Measurements from ENCODE around the gene ZC3H6. TPM values are rescaled to one million over a fixed set of nuclear protein-coding genes. Genes with fewer than 3 reads are reported as not detected.
"Not testable (repeated sequence)": the region's sequence is repeated elsewhere in the genome, so short reads cannot be mapped to it uniquely, and the experiment has no call there.

The ZC3H6 gene
- total RNA-seq, 2 experiments from 2014 or later: 15.1 to 15.3 TPM

- intact Hi-C loops (cut with DNase I, micrococcal nuclease): no loop called here
- CTCF ChIA-PET: no interaction called here
- DNase-seq (no peak), ATAC-seq (no peak)
- Mint-ChIP-seq H3K36me3 (ENCODE audit: low read depth) (peaks cover 12% of the 10 kb centered on the region), H3K27ac (no peak overlapping the region), H3K27me3 (no peaks in the 10 kb centered on the region), H3K4me3 (no peak overlapping the region), H3K9me3 (ENCODE audit: low read depth) (no peaks in the 10 kb centered on the region), H3K4me1 (no peaks in the 10 kb centered on the region)
- POLR2A ChIA-PET: no interaction called here
These were observed 47.5 kb downstream of the ZC3H6 start for GRCh38 chr2:112322919-112323318.

DNA sequence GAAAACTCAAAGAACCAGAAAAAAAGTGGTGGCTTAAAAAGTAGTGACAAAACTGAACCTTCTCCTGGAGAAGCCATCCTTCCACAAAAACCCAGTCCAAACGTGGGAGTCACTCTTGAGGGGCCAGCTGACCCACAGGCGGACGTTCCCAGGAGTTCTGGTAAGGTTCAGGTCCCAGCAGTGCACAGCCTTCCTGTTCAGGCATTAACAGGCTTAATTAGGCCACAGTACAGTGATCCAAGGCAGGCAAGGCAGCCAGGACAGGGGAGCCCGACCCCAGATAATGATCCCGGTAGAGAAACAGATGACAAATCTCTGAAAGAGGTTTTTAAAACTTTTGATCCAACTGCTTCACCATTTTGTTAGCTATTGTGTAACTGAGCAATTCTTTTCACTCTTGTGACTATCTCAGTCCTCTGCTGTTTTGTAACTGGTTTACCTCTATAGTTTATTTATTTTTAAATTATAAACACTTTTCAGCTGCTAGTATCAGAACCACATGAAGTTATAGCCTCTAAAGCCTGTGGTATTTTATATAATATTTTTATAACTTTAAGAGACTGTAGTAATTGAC lies 56.8 kb downstream of the ZC3H6 start:
- intact Hi-C loops (cut with DNase I, micrococcal nuclease): no loop called here
- H3K9me3 Mint-ChIP-seq (ENCODE audit: low read depth): no peaks in the 10 kb centered on the region
- H3K4me3 Mint-ChIP-seq: no peak overlapping the region
- H3K27me3 Mint-ChIP-seq: no peaks in the 10 kb centered on the region
- no peak overlapping the region for H3K27ac Mint-ChIP-seq
- no peaks in the 10 kb centered on the region for H3K4me1 Mint-ChIP-seq
- ATAC-seq: no peak
- ChIA-PET CTCF (no interaction called here), POLR2A (no interaction called here)
- no peaks in the 10 kb centered on the region for H3K36me3 Mint-ChIP-seq (ENCODE audit: low read depth)
- no peak for DNase-seq

- H3K27ac Mint-ChIP-seq: no peak overlapping the region
- DNase-seq (no peak), ATAC-seq (no peak)
- intact Hi-C loops (cut with DNase I, micrococcal nuclease): no loop called here
- H3K27me3 Mint-ChIP-seq: no peaks in the 10 kb centered on the region
- H3K9me3 Mint-ChIP-seq (ENCODE audit: low read depth): no peaks in the 10 kb centered on the region
- H3K4me1 Mint-ChIP-seq: no peaks in the 10 kb centered on the region
- CTCF ChIA-PET: interaction anchor here (0.6 to 1.5 kb wide), 6 partner anchors 24 to 549 kb away, joined by 3 to 4 read pairs (median 3); no protein-coding TSS in a partner anchor
- POLR2A ChIA-PET: no interaction called here
- no peak overlapping the region for H3K4me3 Mint-ChIP-seq
- H3K36me3 Mint-ChIP-seq (ENCODE audit: low read depth): no peaks in the 10 kb centered on the region
These were observed 60.2 kb downstream of the ZC3H6 start for GRCh38 chr2:112335600-112335999.

DNA sequence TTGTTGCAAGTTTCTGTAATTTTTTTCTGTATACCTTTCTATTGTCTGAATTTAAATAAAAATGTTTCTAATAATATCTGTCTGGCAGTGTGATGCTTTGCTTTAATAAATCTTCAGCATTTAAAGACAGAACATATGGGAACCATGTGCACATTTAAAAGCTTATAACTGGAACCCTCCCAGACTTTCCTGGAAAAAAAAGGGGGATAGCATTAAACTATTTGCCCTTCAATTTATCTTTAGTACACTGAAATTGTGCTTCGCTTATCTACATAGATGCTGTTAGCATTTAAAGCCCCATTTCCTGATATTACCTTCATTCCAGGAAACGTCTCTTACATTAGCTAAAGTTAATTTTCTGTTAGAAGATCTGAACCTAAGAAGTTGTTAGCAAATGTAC lies 64.6 kb downstream of the ZC3H6 start:
- Mint-ChIP-seq H3K9me3 (ENCODE audit: low read depth) (no peaks in the 10 kb centered on the region), H3K27ac (no peak overlapping the region), H3K4me3 (no peak overlapping the region), H3K4me1 (peaks cover 6% of the 10 kb centered on the region), H3K27me3 (no peaks in the 10 kb centered on the region), H3K36me3 (ENCODE audit: low read depth) (no peaks in the 10 kb centered on the region)
- CTCF ChIA-PET: interaction anchor here (0.7 to 1.0 kb wide), 2 partner anchors 74 to 79 kb away, joined by 3 to 4 read pairs; no protein-coding TSS in a partner anchor
- ATAC-seq (no peak), DNase-seq (no peak)
- POLR2A ChIA-PET: no interaction called here
- intact Hi-C loops (cut with DNase I, micrococcal nuclease): loop anchor here in 1 of 2 experiments (5.0 kb wide), 1 partner anchor 218 kb away; no protein-coding TSS in a partner anchor

GRCh38 chr2:112340475-112341267 lies 65.3 kb downstream of the ZC3H6 start:
- ChIA-PET CTCF (interaction anchor here (1.0 kb wide), 1 partner anchor 80 kb away, joined by 3 read pairs; no protein-coding TSS in a partner anchor), POLR2A (no interaction called here)
- intact Hi-C loops (cut with DNase I, micrococcal nuclease): loop anchor here in 1 of 2 experiments (5.0 kb wide), 1 partner anchor 218 kb away; no protein-coding TSS in a partner anchor
- no peak for DNase-seq
- H3K9me3 Mint-ChIP-seq (ENCODE audit: low read depth): no peaks in the 10 kb centered on the region
- H3K4me1 Mint-ChIP-seq: peaks cover 6% of the 10 kb centered on the region
- H3K4me3 Mint-ChIP-seq: no peak overlapping the region
- no peaks in the 10 kb centered on the region for H3K36me3 Mint-ChIP-seq (ENCODE audit: low read depth)
- no peak overlapping the region for H3K27ac Mint-ChIP-seq
- H3K27me3 Mint-ChIP-seq: no peaks in the 10 kb centered on the region
- ATAC-seq: no peak

DNA sequence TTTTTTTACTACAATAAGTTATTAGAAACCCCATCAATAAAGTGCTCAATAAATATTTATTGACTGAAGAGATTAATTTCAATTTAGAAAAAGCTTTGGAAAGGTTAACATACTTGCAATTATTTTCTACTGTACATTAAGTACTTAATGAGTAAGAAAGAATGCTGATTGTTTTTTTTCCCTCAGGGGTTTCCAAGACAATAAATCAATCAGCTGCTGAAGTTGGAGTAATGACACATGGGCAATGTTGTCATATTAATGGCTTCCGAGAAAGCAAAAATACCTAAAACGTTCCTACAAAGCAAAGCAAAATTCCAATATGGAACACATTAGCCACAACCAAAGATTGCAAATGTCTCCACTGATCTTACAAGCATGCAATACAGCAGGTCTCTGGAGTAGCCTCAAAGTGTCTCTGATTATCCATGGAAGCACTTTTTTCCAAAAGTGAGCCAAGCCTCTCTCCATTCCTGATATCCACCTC lies 66.7 kb downstream of the ZC3H6 start:
- Mint-ChIP-seq H3K4me3 (no peak overlapping the region), H3K36me3 (ENCODE audit: low read depth) (no peaks in the 10 kb centered on the region), H3K9me3 (ENCODE audit: low read depth) (peaks cover 2% of the 10 kb centered on the region), H3K4me1 (peaks cover 6% of the 10 kb centered on the region), H3K27ac (no peak overlapping the region), H3K27me3 (no peaks in the 10 kb centered on the region)
- ATAC-seq (no peak), DNase-seq (no peak)
- intact Hi-C loops (cut with DNase I, micrococcal nuclease): loop anchor here in 1 of 2 experiments (5.0 kb wide), 1 partner anchor 220 kb away; no protein-coding TSS in a partner anchor
- CTCF ChIA-PET: no interaction called here
- POLR2A ChIA-PET: interaction anchor here (0.7 kb wide), 1 partner anchor 108 kb away, joined by 5 read pairs; no protein-coding TSS in a partner anchor

GRCh38 chr2:112343827-112344585 lies 68.6 kb downstream of the ZC3H6 start:
- intact Hi-C loops (cut with DNase I, micrococcal nuclease): loop anchor here in 1 of 2 experiments (5.0 kb wide), 1 partner anchor 222 kb away; no protein-coding TSS in a partner anchor
- Mint-ChIP-seq H3K4me3 (no peak overlapping the region), H3K27ac (no peak overlapping the region), H3K4me1 (peaks cover 6% of the 10 kb centered on the region), H3K9me3 (ENCODE audit: low read depth) (peaks cover 2% of the 10 kb centered on the region), H3K27me3 (no peaks in the 10 kb centered on the region), H3K36me3 (ENCODE audit: low read depth) (no peaks in the 10 kb centered on the region)
- ATAC-seq (peak; percentile 74), DNase-seq (peak; percentile 13)
- POLR2A ChIA-PET: no interaction called here
- CTCF ChIA-PET: interaction anchor here (1.5 to 1.6 kb wide), 2 partner anchors 34 to 85 kb away, joined by 4 read pairs; no protein-coding TSS in a partner anchor

DNA sequence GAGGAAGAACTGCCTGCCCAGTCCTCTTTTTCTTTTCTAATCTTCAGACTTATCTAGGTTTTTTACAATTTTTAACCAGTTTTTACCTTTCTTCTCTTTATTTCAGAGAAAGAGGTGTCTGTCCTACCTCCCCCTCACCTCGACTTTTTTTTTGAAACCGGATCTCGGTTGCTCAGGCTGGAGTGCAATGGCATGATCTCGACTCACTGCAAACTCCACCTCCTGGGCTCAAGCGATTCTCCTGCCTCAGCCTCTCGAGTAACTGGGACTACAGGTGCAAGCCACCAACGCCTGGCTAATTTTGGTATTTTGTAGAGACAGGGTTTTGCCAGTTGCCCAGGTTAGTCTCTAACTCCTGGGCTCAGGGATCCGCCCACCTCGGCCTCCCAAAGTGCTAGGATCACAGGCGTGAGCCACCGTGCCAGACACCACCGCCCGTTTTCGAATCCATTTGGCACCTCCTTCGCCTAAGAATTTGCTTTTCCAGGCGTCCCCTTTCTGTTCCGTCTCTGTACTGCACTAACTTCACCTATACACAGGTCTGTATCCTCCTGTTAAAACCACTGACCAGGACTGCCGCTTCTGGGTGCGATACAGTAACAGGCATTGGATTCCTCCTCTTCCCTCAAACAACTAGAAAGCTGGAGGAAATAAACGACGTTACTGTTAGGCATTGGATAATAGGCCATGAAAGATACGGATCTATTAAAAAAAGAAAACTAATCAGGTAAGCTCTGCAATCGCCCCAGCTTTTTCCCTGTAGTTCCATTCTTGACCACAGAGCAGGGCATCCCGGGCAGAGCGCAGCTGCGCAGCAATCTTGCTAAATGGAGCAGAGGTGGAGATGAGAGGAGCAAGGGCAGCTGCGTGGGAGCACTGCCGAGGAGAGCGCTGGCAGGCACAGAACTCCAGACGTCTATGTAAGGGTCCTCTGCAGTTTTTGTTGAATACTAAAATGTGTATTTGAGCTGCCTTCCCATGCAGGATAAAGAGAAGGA lies 69.9 kb downstream of the ZC3H6 start:
- DNase-seq: no peak
- ChIA-PET CTCF (no interaction called here), POLR2A (no interaction called here)
- Mint-ChIP-seq H3K4me1 (peaks cover 6% of the 10 kb centered on the region), H3K27ac (no peak overlapping the region), H3K9me3 (ENCODE audit: low read depth) (peaks cover 2% of the 10 kb centered on the region), H3K36me3 (ENCODE audit: low read depth) (no peaks in the 10 kb centered on the region), H3K27me3 (no peaks in the 10 kb centered on the region), H3K4me3 (no peak overlapping the region)
- no peak for ATAC-seq
- intact Hi-C loops (cut with DNase I, micrococcal nuclease): no loop called here

DNA sequence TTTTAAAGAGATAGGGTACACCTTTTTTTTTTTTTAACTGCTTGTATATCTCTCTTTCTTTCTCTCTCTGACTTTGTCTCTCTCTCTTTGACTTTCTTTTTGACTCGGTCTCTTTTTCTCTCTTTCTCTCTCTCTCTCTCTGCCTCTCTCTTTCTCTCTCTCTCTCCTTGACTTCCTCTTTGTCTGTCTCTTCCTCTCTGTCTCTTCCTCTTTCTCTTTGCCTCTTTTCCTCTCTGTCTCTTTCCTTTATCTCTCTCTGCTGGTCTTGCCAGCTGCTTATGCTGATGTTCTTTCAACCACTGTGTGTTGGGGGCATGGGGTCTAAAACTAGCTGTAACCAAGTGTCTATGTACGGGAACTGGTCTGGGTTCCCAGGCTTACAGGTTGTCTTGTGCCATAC lies 76.9 kb downstream of the ZC3H6 start:
- H3K4me3 Mint-ChIP-seq; H3K27me3 Mint-ChIP-seq; H3K27ac Mint-ChIP-seq; DNase-seq; POLR2A ChIA-PET; H3K4me1 Mint-ChIP-seq; H3K36me3 Mint-ChIP-seq (ENCODE audit: low read depth); ATAC-seq; intact Hi-C loops (cut with DNase I, micrococcal nuclease); CTCF ChIA-PET; H3K9me3 Mint-ChIP-seq (ENCODE audit: low read depth): not testable (repeated sequence)

DNA sequence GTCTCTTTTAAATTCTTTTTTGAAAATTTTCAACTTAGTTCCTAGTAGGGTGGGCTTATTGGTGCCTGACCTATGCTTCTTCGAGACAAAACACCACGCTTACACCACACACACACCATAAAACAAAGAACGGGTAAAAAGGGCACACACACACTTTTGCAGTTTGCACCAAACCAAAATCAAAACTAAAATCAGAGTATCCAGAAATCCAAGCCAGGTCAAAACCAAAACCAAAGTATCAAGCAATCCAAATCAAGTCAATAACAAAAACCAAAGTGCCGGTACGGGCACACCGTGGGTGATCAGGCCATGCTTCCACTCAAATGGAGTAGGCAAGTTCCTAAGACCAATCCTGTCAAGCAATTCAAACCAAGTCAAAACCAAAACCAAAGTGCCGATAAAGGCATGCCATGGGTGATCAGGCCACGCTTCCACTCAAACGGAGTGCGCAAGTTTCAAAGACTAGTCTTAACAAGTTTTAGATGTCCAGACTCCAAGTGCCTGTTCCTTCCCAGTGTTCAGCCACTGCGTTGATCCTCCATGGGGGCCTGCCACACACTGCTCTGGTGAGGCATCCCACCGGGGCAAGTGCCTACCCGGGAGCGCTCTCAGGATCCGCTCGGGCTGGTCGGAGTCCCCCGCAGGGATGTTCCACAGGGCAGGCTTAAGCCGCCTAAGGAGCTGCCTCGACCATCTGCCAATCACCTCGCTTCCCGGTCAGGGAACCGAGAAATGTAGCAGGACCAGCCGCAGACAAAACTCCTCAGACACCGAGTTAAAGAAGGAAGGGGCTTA lies 77.6 kb downstream of the ZC3H6 start:
- POLR2A ChIA-PET; H3K27ac Mint-ChIP-seq; H3K9me3 Mint-ChIP-seq (ENCODE audit: low read depth); DNase-seq; H3K4me1 Mint-ChIP-seq; H3K27me3 Mint-ChIP-seq; CTCF ChIA-PET; intact Hi-C loops (cut with DNase I, micrococcal nuclease); H3K36me3 Mint-ChIP-seq (ENCODE audit: low read depth); ATAC-seq; H3K4me3 Mint-ChIP-seq: not testable (repeated sequence)
